ENCODE measurements around the gene EIF2B2.
"Not testable (repeated sequence)": the region's sequence is repeated elsewhere in the genome, so short reads cannot be mapped to it uniquely, and the experiment has no call there.

EIF2B2 gene

GRCh38 chr14:74974364-74975058 is 28.2 kb upstream of the EIF2B2 start:
- no peak for DNase-seq

GRCh38 chr14:74975059-74975810 is 27.5 kb upstream of the EIF2B2 start:
- no peak for DNase-seq

- DNase-seq, result no peak
Observed at GRCh38 chr14:74976264-74977113, 26.2 kb upstream of the EIF2B2 start.

GRCh38 chr14:74977164-74977900 is 25.4 kb upstream of the EIF2B2 start:
- DNase-seq, result no peak

- no peak for DNase-seq
Observed at GRCh38 chr14:74977901-74978385, 24.8 kb upstream of the EIF2B2 start.

GRCh38 chr14:74978416-74978947 is 24.2 kb upstream of the EIF2B2 start:
- DNase-seq, result no peak

GRCh38 chr14:74979029-74979428 is 23.7 kb upstream of the EIF2B2 start:
- DNase-seq, result no peak

- no peak for DNase-seq
Observed at GRCh38 chr14:74979442-74980397, 23.0 kb upstream of the EIF2B2 start.

GRCh38 chr14:74980398-74980730 is 22.4 kb upstream of the EIF2B2 start:
- DNase-seq, result no peak

GRCh38 chr14:74980731-74981461 is 21.8 kb upstream of the EIF2B2 start:
- DNase-seq, result no peak

- DNase-seq, result no peak
Observed at GRCh38 chr14:74981462-74981782, 21.3 kb upstream of the EIF2B2 start.

GRCh38 chr14:74981833-74982232 is 20.9 kb upstream of the EIF2B2 start:
- DNase-seq, result no peak

GRCh38 chr14:74982661-74983060 is 20.1 kb upstream of the EIF2B2 start:
- DNase-seq, result no peak

GRCh38 chr14:74983343-74983742 is 19.4 kb upstream of the EIF2B2 start:
- no peak for DNase-seq

GRCh38 chr14:74984236-74985027 is 18.3 kb upstream of the EIF2B2 start:
- no peak for DNase-seq

GRCh38 chr14:74985028-74985310 is 17.8 kb upstream of the EIF2B2 start:
- no peak for DNase-seq

- no peak for DNase-seq
Observed at GRCh38 chr14:74985806-74986205, 16.9 kb upstream of the EIF2B2 start.

GRCh38 chr14:74988131-74988530 is 14.6 kb upstream of the EIF2B2 start:
- DNase-seq, result no peak

GRCh38 chr14:74988993-74989392 is 13.7 kb upstream of the EIF2B2 start:
- DNase-seq, result no peak

- not testable (repeated sequence) for DNase-seq
Observed at GRCh38 chr14:74994182-74994581, 8.5 kb upstream of the EIF2B2 start.
